HepG2 (cell line): ENCODE results near the gene TRAPPC3. TPM values are rescaled to one million over a fixed set of nuclear protein-coding genes. Genes with fewer than 3 reads are reported as not detected.

ENCODE experiments used
- GATAD1 ChIP-seq: IDR thresholded peaks from 2 replicates; pipeline ENCODE4 v1.6.1; 2016; ENCODE audit warnings: missing genetic modification reagents, missing compliant biosample characterization
- PTBP1 ChIP-seq: fragments of 200-400 bp; formaldehyde crosslinking; IDR thresholded peaks from 2 replicates; pipeline ENCODE4 v1.6.1; 2018; ENCODE audit warnings: low read length, low read depth; ENCODE audit not compliant: poor library complexity, severe bottlenecking
- ZBTB42 ChIP-seq: sonication (generic); formaldehyde crosslinking; IDR thresholded peaks from 2 replicates; pipeline ENCODE4 v1.5.0; 2020; ENCODE audit warnings: mild to moderate bottlenecking, missing genetic modification reagents
- ZSCAN9 ChIP-seq: IDR thresholded peaks from 2 replicates; pipeline ENCODE4 v1.6.1; 2016; ENCODE audit warnings: borderline replicate concordance
- polyA plus RNA-seq, 8 experiments: library from polyadenylated mRNA; depleted of rRNA in 3 of 8; stranded (reverse) in 7 of 8; unstranded in 1 of 8; fragments of >200 nt; fragmentation: Illumina TruSeq in 4 of 8; extraction: Trizol in 4 of 8; gene quantifications; 2 replicates each; pipeline versions ENCODE4 v1.2.1 to v1.2.3, GENCODE V29; 2011 to 2016; ENCODE audit warnings: low read depth in 4 of 8, missing spikeins in 1 of 8, mixed read lengths in 1 of 8; ENCODE audit not compliant: insufficient read depth in 1 of 8
- total RNA-seq, 5 experiments: library from RNA; depleted of rRNA; stranded (reverse); fragments of >200 nt; fragmentation: Illumina TruSeq; extraction: Trizol; gene quantifications; 2 replicates each; pipeline ENCODE4 v1.2.3, GENCODE V29; 2016; ENCODE audit warnings: low read depth in 1 of 5
- TF ChIP-seq, protein P1 (sequence below): conservative IDR thresholded peaks from 2 replicates; pipeline ENCODE4 v1.6.1; 2018; ENCODE audit warnings: missing genetic modification reagents
- TF ChIP-seq, protein P2 (sequence below): sonication (generic); formaldehyde crosslinking; IDR thresholded peaks from 2 replicates; pipeline ENCODE4 v1.5.0; 2020; ENCODE audit warnings: mild to moderate bottlenecking, missing genetic modification reagents
- TF ChIP-seq, protein P3 (sequence below): sonication (generic); formaldehyde crosslinking; IDR thresholded peaks from 2 replicates; pipeline ENCODE4 v1.8.1; 2023; ENCODE audit warnings: mild to moderate bottlenecking, missing genetic modification reagents, borderline replicate concordance
- TF ChIP-seq, protein P4 (sequence below): sonication (generic); formaldehyde crosslinking; IDR thresholded peaks from 2 replicates; pipeline ENCODE4 v1.4.0; 2020; ENCODE audit warnings: missing genetic modification reagents, mild to moderate bottlenecking, borderline replicate concordance
- TF ChIP-seq, protein P5 (sequence below): sonication (generic); IDR thresholded peaks from 2 replicates; pipeline ENCODE4 v1.6.1; 2016; ENCODE audit warnings: low read depth, borderline replicate concordance
- TF ChIP-seq, protein P6 (sequence below): sonication (generic); formaldehyde crosslinking; IDR thresholded peaks from 2 replicates; pipeline ENCODE4 v1.4.0; 2020; ENCODE audit warnings: missing genetic modification reagents
- TF ChIP-seq, protein P7 (sequence below): sonication (generic); formaldehyde crosslinking; IDR thresholded peaks from 2 replicates; pipeline ENCODE4 v1.4.0; 2020; ENCODE audit warnings: mild to moderate bottlenecking, low read depth, missing genetic modification reagents
- TF ChIP-seq, protein P8 (sequence below): sonication (generic); formaldehyde crosslinking; IDR thresholded peaks from 2 replicates; pipeline ENCODE4 v1.8.1; 2023; ENCODE audit warnings: mild to moderate bottlenecking, missing genetic modification reagents
- TF ChIP-seq, protein P9 (sequence below): sonication (generic); formaldehyde crosslinking; IDR thresholded peaks from 2 replicates; pipeline ENCODE4 v1.8.1; 2023; ENCODE audit warnings: mild to moderate bottlenecking, moderate library complexity, missing genetic modification reagents

TRAPPC3 gene
- total and polyA plus RNA-seq, 2 of the 13 experiments (the other 11 are each of a cell fraction or from before 2014, with no cell fraction given) = 53.7 to 62.4 TPM

DNA sequence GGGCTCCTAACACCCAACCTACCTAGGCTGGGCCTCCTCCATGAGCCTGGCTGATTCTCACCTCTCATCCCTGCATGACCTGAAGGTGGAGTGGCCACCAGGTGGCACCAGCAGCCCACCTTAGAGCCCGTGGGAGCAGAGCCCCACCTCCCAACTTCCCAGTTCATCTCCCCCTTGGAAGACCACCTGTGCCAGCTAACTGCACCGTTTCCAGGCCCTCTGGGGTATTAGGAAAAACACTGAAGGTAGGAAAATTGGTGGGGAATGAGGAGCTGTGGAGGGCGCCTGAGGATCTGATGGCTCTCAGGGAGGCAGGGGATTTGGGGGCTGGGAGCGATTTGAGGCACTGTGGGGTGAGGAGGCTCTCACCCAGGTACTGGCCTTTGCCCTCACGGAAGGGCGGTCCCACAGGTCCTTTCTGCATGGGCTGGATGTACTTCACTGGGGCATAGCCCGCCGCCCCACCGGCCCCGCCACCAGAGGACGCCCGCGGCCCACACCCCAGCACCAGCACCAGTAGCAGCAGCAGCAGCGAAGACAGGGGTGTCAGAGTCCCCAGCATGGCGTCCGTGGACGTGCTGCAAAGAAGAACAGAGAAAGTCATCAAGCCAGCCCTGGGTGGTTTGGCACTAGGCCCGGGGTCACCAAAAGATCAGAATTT, 49.5 kb downstream of the TRAPPC3 start (continued):
- no peak for TF ChIP-seq GATAD1 (CRISPR knock-in tag)
- TF ChIP-seq, protein P1, sequence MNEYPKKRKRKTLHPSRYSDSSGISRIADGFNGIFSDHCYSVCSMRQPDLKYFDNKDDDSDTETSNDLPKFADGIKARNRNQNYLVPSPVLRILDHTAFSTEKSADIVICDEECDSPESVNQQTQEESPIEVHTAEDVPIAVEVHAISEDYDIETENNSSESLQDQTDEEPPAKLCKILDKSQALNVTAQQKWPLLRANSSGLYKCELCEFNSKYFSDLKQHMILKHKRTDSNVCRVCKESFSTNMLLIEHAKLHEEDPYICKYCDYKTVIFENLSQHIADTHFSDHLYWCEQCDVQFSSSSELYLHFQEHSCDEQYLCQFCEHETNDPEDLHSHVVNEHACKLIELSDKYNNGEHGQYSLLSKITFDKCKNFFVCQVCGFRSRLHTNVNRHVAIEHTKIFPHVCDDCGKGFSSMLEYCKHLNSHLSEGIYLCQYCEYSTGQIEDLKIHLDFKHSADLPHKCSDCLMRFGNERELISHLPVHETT (CRISPR knock-in tag) = no peak
- TF ChIP-seq, protein P2, sequence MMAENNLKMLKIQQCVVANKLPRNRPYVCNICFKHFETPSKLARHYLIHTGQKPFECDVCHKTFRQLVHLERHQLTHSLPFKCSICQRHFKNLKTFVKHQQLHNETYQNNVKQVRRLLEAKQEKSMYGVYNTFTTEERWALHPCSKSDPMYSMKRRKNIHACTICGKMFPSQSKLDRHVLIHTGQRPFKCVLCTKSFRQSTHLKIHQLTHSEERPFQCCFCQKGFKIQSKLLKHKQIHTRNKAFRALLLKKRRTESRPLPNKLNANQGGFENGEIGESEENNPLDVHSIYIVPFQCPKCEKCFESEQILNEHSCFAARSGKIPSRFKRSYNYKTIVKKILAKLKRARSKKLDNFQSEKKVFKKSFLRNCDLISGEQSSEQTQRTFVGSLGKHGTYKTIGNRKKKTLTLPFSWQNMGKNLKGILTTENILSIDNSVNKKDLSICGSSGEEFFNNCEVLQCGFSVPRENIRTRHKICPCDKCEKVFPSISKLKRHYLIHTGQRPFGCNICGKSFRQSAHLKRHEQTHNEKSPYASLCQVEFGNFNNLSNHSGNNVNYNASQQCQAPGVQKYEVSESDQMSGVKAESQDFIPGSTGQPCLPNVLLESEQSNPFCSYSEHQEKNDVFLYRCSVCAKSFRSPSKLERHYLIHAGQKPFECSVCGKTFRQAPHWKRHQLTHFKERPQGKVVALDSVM (CRISPR knock-in tag) = no peak; the same call in 1 of the 2 replicates
- TF ChIP-seq, protein P3, sequence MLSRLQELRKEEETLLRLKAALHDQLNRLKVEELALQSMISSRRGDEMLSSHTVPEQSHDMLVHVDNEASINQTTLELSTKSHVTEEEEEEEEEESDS (CRISPR knock-in tag) = no peak
- TF ChIP-seq, protein P4, sequence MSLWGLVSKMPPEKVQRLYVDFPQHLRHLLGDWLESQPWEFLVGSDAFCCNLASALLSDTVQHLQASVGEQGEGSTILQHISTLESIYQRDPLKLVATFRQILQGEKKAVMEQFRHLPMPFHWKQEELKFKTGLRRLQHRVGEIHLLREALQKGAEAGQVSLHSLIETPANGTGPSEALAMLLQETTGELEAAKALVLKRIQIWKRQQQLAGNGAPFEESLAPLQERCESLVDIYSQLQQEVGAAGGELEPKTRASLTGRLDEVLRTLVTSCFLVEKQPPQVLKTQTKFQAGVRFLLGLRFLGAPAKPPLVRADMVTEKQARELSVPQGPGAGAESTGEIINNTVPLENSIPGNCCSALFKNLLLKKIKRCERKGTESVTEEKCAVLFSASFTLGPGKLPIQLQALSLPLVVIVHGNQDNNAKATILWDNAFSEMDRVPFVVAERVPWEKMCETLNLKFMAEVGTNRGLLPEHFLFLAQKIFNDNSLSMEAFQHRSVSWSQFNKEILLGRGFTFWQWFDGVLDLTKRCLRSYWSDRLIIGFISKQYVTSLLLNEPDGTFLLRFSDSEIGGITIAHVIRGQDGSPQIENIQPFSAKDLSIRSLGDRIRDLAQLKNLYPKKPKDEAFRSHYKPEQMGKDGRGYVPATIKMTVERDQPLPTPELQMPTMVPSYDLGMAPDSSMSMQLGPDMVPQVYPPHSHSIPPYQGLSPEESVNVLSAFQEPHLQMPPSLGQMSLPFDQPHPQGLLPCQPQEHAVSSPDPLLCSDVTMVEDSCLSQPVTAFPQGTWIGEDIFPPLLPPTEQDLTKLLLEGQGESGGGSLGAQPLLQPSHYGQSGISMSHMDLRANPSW = no peak
- no peak for TF ChIP-seq ZSCAN9 (CRISPR knock-in tag)
- no peak for TF ChIP-seq PTBP1
- TF ChIP-seq ZBTB42 (CRISPR knock-in tag) = no peak
- TF ChIP-seq, protein P5, sequence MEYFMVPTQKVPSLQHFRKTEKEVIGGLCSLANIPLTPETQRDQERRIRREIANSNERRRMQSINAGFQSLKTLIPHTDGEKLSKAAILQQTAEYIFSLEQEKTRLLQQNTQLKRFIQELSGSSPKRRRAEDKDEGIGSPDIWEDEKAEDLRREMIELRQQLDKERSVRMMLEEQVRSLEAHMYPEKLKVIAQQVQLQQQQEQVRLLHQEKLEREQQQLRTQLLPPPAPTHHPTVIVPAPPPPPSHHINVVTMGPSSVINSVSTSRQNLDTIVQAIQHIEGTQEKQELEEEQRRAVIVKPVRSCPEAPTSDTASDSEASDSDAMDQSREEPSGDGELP = no peak
- TF ChIP-seq, protein P6, sequence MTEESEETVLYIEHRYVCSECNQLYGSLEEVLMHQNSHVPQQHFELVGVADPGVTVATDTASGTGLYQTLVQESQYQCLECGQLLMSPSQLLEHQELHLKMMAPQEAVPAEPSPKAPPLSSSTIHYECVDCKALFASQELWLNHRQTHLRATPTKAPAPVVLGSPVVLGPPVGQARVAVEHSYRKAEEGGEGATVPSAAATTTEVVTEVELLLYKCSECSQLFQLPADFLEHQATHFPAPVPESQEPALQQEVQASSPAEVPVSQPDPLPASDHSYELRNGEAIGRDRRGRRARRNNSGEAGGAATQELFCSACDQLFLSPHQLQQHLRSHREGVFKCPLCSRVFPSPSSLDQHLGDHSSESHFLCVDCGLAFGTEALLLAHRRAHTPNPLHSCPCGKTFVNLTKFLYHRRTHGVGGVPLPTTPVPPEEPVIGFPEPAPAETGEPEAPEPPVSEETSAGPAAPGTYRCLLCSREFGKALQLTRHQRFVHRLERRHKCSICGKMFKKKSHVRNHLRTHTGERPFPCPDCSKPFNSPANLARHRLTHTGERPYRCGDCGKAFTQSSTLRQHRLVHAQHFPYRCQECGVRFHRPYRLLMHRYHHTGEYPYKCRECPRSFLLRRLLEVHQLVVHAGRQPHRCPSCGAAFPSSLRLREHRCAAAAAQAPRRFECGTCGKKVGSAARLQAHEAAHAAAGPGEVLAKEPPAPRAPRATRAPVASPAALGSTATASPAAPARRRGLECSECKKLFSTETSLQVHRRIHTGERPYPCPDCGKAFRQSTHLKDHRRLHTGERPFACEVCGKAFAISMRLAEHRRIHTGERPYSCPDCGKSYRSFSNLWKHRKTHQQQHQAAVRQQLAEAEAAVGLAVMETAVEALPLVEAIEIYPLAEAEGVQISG (CRISPR knock-in tag) = peak; percentile 43; the same call in 1 of the 2 replicates
- TF ChIP-seq, protein P7, sequence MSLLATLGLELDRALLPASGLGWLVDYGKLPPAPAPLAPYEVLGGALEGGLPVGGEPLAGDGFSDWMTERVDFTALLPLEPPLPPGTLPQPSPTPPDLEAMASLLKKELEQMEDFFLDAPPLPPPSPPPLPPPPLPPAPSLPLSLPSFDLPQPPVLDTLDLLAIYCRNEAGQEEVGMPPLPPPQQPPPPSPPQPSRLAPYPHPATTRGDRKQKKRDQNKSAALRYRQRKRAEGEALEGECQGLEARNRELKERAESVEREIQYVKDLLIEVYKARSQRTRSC = no peak
- TF ChIP-seq, protein P8, sequence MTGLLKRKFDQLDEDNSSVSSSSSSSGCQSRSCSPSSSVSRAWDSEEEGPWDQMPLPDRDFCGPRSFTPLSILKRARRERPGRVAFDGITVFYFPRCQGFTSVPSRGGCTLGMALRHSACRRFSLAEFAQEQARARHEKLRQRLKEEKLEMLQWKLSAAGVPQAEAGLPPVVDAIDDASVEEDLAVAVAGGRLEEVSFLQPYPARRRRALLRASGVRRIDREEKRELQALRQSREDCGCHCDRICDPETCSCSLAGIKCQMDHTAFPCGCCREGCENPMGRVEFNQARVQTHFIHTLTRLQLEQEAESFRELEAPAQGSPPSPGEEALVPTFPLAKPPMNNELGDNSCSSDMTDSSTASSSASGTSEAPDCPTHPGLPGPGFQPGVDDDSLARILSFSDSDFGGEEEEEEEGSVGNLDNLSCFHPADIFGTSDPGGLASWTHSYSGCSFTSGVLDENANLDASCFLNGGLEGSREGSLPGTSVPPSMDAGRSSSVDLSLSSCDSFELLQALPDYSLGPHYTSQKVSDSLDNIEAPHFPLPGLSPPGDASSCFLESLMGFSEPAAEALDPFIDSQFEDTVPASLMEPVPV (CRISPR knock-in tag) = no peak
- TF ChIP-seq, protein P9, sequence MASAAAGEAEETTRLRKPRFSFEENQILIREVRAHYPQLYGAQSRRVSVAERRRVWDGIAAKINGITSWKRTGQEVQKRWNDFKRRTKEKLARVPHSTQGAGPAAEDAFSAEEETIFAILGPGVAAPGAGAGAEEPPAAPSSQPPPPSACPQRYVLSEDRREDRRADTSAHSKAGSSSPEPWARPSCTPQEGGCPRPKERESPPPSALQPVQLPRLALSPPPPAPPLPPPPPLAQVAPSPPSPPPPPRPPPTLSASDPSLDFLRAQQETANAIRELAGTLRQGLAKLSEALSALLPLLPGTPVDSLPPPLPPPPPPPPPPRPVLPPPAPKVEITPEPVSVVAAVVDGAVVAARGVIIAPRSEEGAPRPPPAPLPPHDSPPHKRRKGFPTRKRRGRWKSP (CRISPR knock-in tag) = 0 out of 2 replicates have a peak, but pooled peaks have one; percentile 46
